Fibroblast of the aortic adventitia (primary cell): ENCODE results near the gene SART3. TPM values are rescaled to one million over a fixed set of nuclear protein-coding genes. Genes with fewer than 3 reads are reported as not detected.

ENCODE experiments used
- DNase-seq: peaks from one replicate; pipeline ENCODE4 v3.0.0-alpha.2; 2010; ENCODE audit warnings: low read depth
- H3K4me3 ChIP-seq: 2 replicates; pipeline ENCODE4 v1.5.1; 2011; ENCODE audit warnings: low read depth, mild to moderate bottlenecking, control low read depth, low read length, moderate library complexity
- total RNA-seq: library from RNA; depleted of rRNA; stranded (reverse); fragments of >200 nt; gene quantifications from 2 replicates; pipeline ENCODE4 v1.2.3, GENCODE V29; 2012; ENCODE audit warnings: low replicate concordance
- TF ChIP-seq, protein P1 (sequence below): IDR thresholded peaks from 2 replicates; pipeline ENCODE4 v1.5.1; 2011; ENCODE audit warnings: mild to moderate bottlenecking, low read length, control low read depth, inconsistent platforms; ENCODE audit not compliant: insufficient read depth

The SART3 gene
- total RNA-seq, 1 donor: 46.6 TPM

GRCh38 chr12:108583991-108584390, 23.0 kb upstream of the SART3 start:
- no peak for DNase-seq

DNA sequence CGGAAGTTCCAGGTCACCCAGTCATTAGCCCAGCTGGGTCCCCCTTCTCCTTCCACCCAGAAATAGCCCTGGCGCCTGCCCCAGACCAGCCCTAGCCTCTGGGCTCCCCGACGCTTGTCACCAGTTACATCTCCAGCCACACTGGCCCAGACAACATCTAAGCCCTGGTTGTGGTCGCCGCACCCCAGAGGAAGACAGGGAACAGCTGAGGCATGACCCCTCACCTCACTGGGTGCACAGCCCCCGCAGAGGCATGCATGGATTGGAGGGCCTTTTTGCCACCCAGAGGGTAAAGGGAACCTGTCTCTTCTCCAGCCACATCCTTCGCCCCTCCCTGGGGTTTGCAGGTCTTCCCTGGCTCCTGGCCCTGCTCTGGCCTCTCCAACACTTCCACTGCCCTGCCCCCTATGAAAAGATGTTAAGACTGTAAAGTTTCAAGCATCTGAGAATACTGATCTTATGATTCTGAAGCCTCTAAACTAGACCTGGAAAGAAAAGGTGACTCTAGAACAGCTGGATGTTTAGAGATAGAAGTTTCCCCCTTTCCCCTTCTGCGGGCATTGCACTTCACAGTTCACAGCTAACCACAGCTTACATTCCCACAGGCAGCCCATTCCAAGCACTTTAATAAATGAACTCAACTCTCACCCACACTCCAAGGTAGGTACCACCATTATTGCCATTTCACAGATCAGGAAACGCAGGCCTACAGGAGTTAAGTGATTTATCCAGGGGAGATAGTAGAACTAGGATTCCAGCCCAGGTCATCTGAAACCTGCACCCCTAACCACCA, 22.2 kb upstream of the SART3 start:
- no peak overlapping the region for H3K4me3 ChIP-seq
- TF ChIP-seq, protein P1, sequence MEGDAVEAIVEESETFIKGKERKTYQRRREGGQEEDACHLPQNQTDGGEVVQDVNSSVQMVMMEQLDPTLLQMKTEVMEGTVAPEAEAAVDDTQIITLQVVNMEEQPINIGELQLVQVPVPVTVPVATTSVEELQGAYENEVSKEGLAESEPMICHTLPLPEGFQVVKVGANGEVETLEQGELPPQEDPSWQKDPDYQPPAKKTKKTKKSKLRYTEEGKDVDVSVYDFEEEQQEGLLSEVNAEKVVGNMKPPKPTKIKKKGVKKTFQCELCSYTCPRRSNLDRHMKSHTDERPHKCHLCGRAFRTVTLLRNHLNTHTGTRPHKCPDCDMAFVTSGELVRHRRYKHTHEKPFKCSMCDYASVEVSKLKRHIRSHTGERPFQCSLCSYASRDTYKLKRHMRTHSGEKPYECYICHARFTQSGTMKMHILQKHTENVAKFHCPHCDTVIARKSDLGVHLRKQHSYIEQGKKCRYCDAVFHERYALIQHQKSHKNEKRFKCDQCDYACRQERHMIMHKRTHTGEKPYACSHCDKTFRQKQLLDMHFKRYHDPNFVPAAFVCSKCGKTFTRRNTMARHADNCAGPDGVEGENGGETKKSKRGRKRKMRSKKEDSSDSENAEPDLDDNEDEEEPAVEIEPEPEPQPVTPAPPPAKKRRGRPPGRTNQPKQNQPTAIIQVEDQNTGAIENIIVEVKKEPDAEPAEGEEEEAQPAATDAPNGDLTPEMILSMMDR: no peak
- DNase-seq: no peak

More at GRCh38 chr12:108583991-108584390, 23.0 kb upstream of the SART3 start:
- no peak overlapping the region for H3K4me3 ChIP-seq
- TF ChIP-seq, protein P1: no peak

DNA sequence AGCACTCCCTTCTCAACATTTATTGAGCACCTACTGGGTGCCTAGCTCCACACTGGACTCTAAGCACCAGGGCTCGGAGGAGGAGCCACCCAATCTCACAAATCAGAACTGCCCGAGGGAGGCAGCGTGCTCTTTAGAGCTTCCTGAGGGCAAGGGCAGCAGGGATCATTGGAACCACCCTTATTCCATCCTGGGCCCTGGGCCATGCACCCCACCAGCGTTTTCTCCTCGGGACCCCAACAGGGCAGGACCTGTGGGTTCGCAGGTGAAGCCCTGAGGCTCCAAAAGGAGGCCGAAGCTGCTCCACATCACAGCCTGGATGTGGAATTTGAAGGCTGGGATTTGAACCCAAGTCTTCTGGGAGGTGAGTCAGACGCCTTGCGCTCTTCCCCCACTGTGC, 21.5 kb upstream of the SART3 start:
- DNase-seq: no peak
- H3K4me3 ChIP-seq: no peak overlapping the region
- TF ChIP-seq, protein P1: no peak

DNA sequence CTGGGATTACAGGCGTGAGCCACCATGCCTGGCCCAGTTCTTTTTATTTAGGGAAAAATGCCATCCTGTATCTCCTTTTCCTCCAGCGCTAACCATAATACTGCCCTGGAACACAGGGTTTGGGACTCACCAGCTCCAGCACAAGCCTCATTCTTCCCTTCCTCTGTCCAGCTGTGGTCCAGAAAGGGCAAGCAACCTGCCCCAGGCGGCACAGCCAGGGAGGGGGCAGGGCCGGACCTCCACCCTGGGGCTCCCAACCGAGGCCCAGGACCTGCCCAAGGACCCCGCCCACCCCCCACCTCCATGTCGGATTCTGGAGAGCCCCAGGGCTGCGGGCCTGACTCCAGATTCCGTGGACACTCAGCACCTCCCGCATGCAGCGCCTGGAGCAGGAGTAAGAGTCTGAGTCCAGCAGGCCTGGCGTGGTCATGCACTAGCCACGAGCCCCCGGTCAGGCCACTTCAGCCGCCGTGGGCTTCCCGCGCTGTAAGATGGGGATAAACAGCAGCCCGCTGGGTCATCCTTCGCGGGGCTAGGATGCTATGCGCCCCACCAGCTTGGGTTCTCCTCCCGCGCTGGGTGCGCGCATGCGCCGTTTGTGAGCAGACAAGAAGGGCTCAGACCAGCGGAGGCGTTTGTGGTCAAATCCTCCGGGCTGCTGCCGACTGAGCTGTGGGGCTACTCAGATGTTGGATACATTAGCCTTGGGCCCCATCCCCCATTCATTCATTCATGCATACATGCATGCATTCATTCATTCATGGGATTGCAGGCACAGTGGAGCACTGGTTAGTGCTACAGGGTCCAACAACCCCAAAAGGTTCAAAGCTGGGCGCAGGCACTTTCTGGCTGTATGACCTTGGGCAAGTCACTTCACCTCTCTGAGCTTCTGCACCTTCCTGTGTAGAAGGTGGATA, 20.6 kb upstream of the SART3 start:
- no peak for DNase-seq
- TF ChIP-seq, protein P1: no peak

GRCh38 chr12:108580531-108580930, 19.6 kb upstream of the SART3 start:
- H3K4me3 ChIP-seq: no peak overlapping the region
- DNase-seq: peak; percentile 65
- TF ChIP-seq, protein P1: no peak

More for the DNA sequence above, 20.6 kb upstream of the SART3 start:
- H3K4me3 ChIP-seq: no peak overlapping the region

GRCh38 chr12:108578813-108579212, 17.8 kb upstream of the SART3 start:
- DNase-seq: no peak
- H3K4me3 ChIP-seq: no peak overlapping the region
- TF ChIP-seq, protein P1: no peak
